K562 (cell line): Measurements from ENCODE around the gene KLHL33. TPM values are rescaled to one million over a fixed set of nuclear protein-coding genes. Genes with fewer than 3 reads are reported as not detected.

ENCODE experiments used
- ATAC-seq: fragments of 200-7000 bp; cut with Tn5 transposase; 3 replicates; pipeline ENCODE4 v1.9.1; 2020; ENCODE audit warnings: moderate library complexity
- BruUV-seq: library from RNA; stranded (reverse); fragments of 400-500 nt; replicated peaks from 2 replicates; lab custom pipeline; 2021; lab: Mats Ljungman, UMichigan
- CTCF ChIA-PET: fragments of 300-600 bp; formaldehyde crosslinking; extraction: SDS; loops from one replicate; lab custom pipeline; 2021; ENCODE audit warnings: low intra/inter-chr PET ratio; lab: Yijun Ruan, JAX
- POLR2A ChIA-PET: fragments of 300-600, 350-650 bp; sonication (Branson Sonifier 250); formaldehyde crosslinking; extraction: SDS; loops from one replicate; lab custom pipeline; 2021; ENCODE audit warnings: antibody characterized with exemption, inconsistent platforms; lab: Yijun Ruan, JAX
- DNase-seq, 4 experiments: peaks; one replicate each; pipeline versions ENCODE4 v3.0.0 to v3.0.0-alpha.2; 2011 to 2018; ENCODE audit warnings: low spot score in 3 of 4, mixed read lengths in 3 of 4; ENCODE audit errors: extremely low read depth in 1 of 4
- FAIRE-seq: peaks from 2 replicates; lab custom pipeline; 2011; peaks lifted over from hg19 to GRCh38; lab: Jason Lieb, UNC
- H2AFZ ChIP-seq: 2 replicates; pipeline ENCODE4 v1.6.0; 2011; ENCODE audit warnings: low read depth, low read length, control low read depth, inconsistent platforms
- H3K27ac ChIP-seq: fragments of 200-600 bp; 3 replicates; pipeline ENCODE4 v1.8.0; 2011; ENCODE audit warnings: low read depth, mild to moderate bottlenecking, control low read depth, inconsistent platforms, low read length, moderate library complexity, mixed read lengths; ENCODE audit errors: extremely low read depth
- H3K27me3 ChIP-seq, 2 experiments: fragments of 300-600 bp in 1 of 2; 2 replicates in 1 of 2; 3 replicates in 1 of 2; pipeline versions ENCODE4 v1.6.0 to v1.8.0; 2011; ENCODE audit warnings: inconsistent platforms in 2 of 2, low read length in 2 of 2, mild to moderate bottlenecking in 1 of 2, mixed read lengths in 1 of 2, moderate library complexity in 1 of 2; ENCODE audit not compliant: control insufficient read depth in 2 of 2, insufficient read depth in 2 of 2
- H3K36me3 ChIP-seq: fragments of 300-600 bp; 3 replicates; pipeline ENCODE4 v1.8.0; 2011; ENCODE audit warnings: mild to moderate bottlenecking, low read length, inconsistent platforms; ENCODE audit not compliant: control insufficient read depth, insufficient read depth
- H3K4me1 ChIP-seq, 2 experiments: fragments of 200-600 bp in 1 of 2; replicated peaks in 1 of 2; 2 replicates in 1 of 2; 3 replicates in 1 of 2; pipeline versions ENCODE4 v1.5.1 to v1.8.0; 2011; ENCODE audit warnings: inconsistent platforms in 2 of 2, low read length in 2 of 2, mild to moderate bottlenecking in 1 of 2, mixed read lengths in 1 of 2, moderate library complexity in 1 of 2; ENCODE audit not compliant: control insufficient read depth in 2 of 2, insufficient read depth in 2 of 2
- H3K4me2 ChIP-seq: 2 replicates; pipeline ENCODE4 v1.6.1; 2011; ENCODE audit warnings: low read length, control low read depth, inconsistent platforms, mixed read lengths; ENCODE audit not compliant: insufficient read depth
- H3K4me3 ChIP-seq: fragments of 200-600 bp; sonication (generic), shearing (Covaris generic); 2 replicates; pipeline ENCODE4 v1.5.1; 2016; ENCODE audit warnings: control low read depth, inconsistent platforms
- H3K79me2 ChIP-seq: fragments of 200-600 bp; 3 replicates; pipeline ENCODE4 v1.8.0; 2011; ENCODE audit warnings: low read length, inconsistent platforms; ENCODE audit not compliant: control insufficient read depth, insufficient read depth
- H3K9ac ChIP-seq, 2 experiments: 2 replicates each; pipeline versions ENCODE4 v1.6.0 to v1.6.1; 2011; ENCODE audit warnings: low read depth in 2 of 2, low read length in 2 of 2, control low read depth in 1 of 2, inconsistent platforms in 1 of 2, mild to moderate bottlenecking in 1 of 2, mixed read lengths in 1 of 2; ENCODE audit not compliant: insufficient read depth in 1 of 2
- H3K9me1 ChIP-seq: one replicate; pipeline ENCODE4 v1.6.0; 2011; ENCODE audit warnings: inconsistent platforms, mild to moderate bottlenecking, low read length, moderate library complexity; ENCODE audit not compliant: control insufficient read depth, insufficient read depth
- H3K9me3 ChIP-seq: replicated peaks from 2 replicates; pipeline ENCODE4 v1.5.1; 2011; ENCODE audit warnings: low read depth, low read length, inconsistent platforms; ENCODE audit not compliant: control insufficient read depth, insufficient read depth
- H4K20me1 ChIP-seq: replicated peaks from 2 replicates; pipeline ENCODE4 v1.6.1; 2011; ENCODE audit warnings: low read length, inconsistent platforms, mixed read lengths; ENCODE audit not compliant: control insufficient read depth, insufficient read depth
- CBFA2T2 ChIP-seq: fragments of 450-650 bp; conservative IDR thresholded peaks from 2 replicates; pipeline ENCODE4 v1.6.1; 2017; ENCODE audit warnings: mild to moderate bottlenecking
- CHD4 ChIP-seq: fragments of 200-600 bp; sonication (generic); IDR thresholded peaks from 3 replicates; pipeline ENCODE4 v1.6.1; 2012; ENCODE audit warnings: low read depth, mild to moderate bottlenecking, mixed read lengths, low read length, inconsistent platforms; ENCODE audit not compliant: insufficient read depth, insufficient replicate concordance, poor library complexity, severe bottlenecking
- CTBP1 ChIP-seq: fragments of 450-650 bp; IDR thresholded peaks from 2 replicates; pipeline ENCODE4 v1.6.1; 2016; ENCODE audit warnings: borderline replicate concordance
- ELF4 ChIP-seq: fragments of 450-650 bp; formaldehyde crosslinking; IDR thresholded peaks from 2 replicates; pipeline ENCODE4 v1.4.0; 2022; ENCODE audit warnings: missing genetic modification characterization
- FOXO4 ChIP-seq: fragments of 450-650 bp; formaldehyde crosslinking; IDR thresholded peaks from 2 replicates; pipeline ENCODE4 v1.4.0; 2020; ENCODE audit warnings: mild to moderate bottlenecking, moderate library complexity
- FUS ChIP-seq: fragments of 200-400 bp; formaldehyde crosslinking; optimal IDR thresholded peaks from 2 replicates; pipeline ENCODE3; 2017; ENCODE audit warnings: low read depth, low read length
- POLR2AphosphoS2 ChIP-seq: IDR thresholded peaks from 2 replicates; pipeline ENCODE4 v1.6.1; 2012; ENCODE audit warnings: low read length, improper control_type of control experiment
- POU5F1 ChIP-seq: fragments of 150-350 bp; IDR thresholded peaks from 2 replicates; pipeline ENCODE4 v1.6.1; 2014; ENCODE audit warnings: borderline replicate concordance, low read length, low read depth, mild to moderate bottlenecking; ENCODE audit not compliant: partially characterized antibody
- PTRF ChIP-seq: fragments of 450-650 bp; IDR thresholded peaks from 2 replicates; pipeline ENCODE4 v1.6.1; 2016; ENCODE audit warnings: mild to moderate bottlenecking, missing genetic modification characterization, missing compliant biosample characterization
- RBM14 ChIP-seq: fragments of 200-400 bp; formaldehyde crosslinking; IDR thresholded peaks from 2 replicates; pipeline ENCODE4 v1.6.1; 2018; ENCODE audit warnings: low read depth, mild to moderate bottlenecking, low read length, moderate library complexity, borderline replicate concordance; ENCODE audit not compliant: insufficient read depth
- SP1 ChIP-seq: sonication (generic); formaldehyde crosslinking; IDR thresholded peaks from 2 replicates; pipeline ENCODE4 v1.8.1; 2022; ENCODE audit warnings: mild to moderate bottlenecking, missing genetic modification reagents
- ZBTB43 ChIP-seq: sonication (generic); formaldehyde crosslinking; IDR thresholded peaks from 2 replicates; pipeline ENCODE4 v1.8.0; 2023; ENCODE audit warnings: mild to moderate bottlenecking, missing genetic modification reagents
- ZNF224 ChIP-seq: sonication (generic); formaldehyde crosslinking; IDR thresholded peaks from 2 replicates; pipeline ENCODE4 v1.8.0; 2022; ENCODE audit warnings: mild to moderate bottlenecking, missing genetic modification reagents
- WGBS: fragments of 100-300 bp; shearing (Covaris generic); methylation state at CpG from one replicate; pipeline ENCODE4 v1.1.6; 2016; ENCODE audit warnings: low coverage, mixed read lengths; ENCODE audit not compliant: insufficient coverage; ENCODE audit errors: missing lambda C conversion rate; 5-methylcytosine and 5-hydroxymethylcytosine counted together
- in situ Hi-C: fragments of 300-500 bp; cut with MboI; formaldehyde crosslinking; loops from 4 replicates; pipeline ENCODE4 v1.15.0; 2018; ENCODE audit warnings: inconsistent platforms, mixed read lengths
- intact Hi-C: fragments of 100-400 bp; cut with micrococcal nuclease; formaldehyde crosslinking; loops from 2 replicates; pipeline ENCODE4 v1.14.2; 2022
- polyA plus RNA-seq, 8 experiments: library from polyadenylated mRNA; depleted of rRNA in 4 of 8; stranded (reverse) in 5 of 8; unstranded in 3 of 8; fragments of >200 nt; fragmentation: Nextera tagmentation in 2 of 8; fragmentation: Illumina TruSeq in 1 of 8; extraction: Ambion mirVana in 2 of 8; extraction: Trizol in 1 of 8; gene quantifications; 2 replicates each; pipeline versions ENCODE4 v1.2.1 to v1.2.3, GENCODE V29; 2011 to 2014; ENCODE audit warnings: inconsistent platforms in 1 of 8, missing spikeins in 1 of 8
- total RNA-seq, 7 experiments: library from RNA; depleted of rRNA in 6 of 7; stranded (reverse); fragments of >200 nt in 6 of 7; fragmentation: Illumina TruSeq in 2 of 7; extraction: Trizol in 2 of 7; gene quantifications; 2 replicates each; pipeline versions ENCODE4 v1.2.1 to v1.2.3, GENCODE V29; 2011 to 2021; ENCODE audit warnings: low replicate concordance in 1 of 7

The KLHL33 gene
- total and polyA plus RNA-seq, 9 of the 15 experiments (the other 6 are each of a cell fraction or from before 2014, with no cell fraction given) = 0.04 to 0.27 (median 0.13) TPM; not detected in 6

GRCh38 chr14:20387576-20387975 lies 48.4 kb downstream of the KLHL33 start:
- no peaks in the 10 kb centered on the region for H3K79me2 ChIP-seq
- H3K36me3 ChIP-seq = peaks cover 38% of the 10 kb centered on the region; the same call in 2 of the 3 replicates
- CTCF ChIA-PET = no interaction called here
- H3K4me2 ChIP-seq = no peak overlapping the region
- H3K9me3 ChIP-seq = no peaks in the 10 kb centered on the region
- no peak for DNase-seq
- no peak overlapping the region for H3K27ac ChIP-seq
- in situ Hi-C loops = no loop called here
- H2AFZ ChIP-seq = no peak overlapping the region
- POLR2A ChIA-PET = interaction anchor here (0.9 kb wide), 1 partner anchor 11 kb away, joined by 3 read pairs; no protein-coding TSS in a partner anchor
- no peak overlapping the region for H3K9ac ChIP-seq
- no TSS peak for BruUV-seq
- H4K20me1 ChIP-seq = no peaks in the 10 kb centered on the region
- no peak for FAIRE-seq
- H3K27me3 ChIP-seq = no peaks in the 10 kb centered on the region
- no peak for TF ChIP-seq CBFA2T2
- WGBS = 86% methylated on average over 5 of the region's 6 CpGs
- no peak for ATAC-seq
- H3K4me1 ChIP-seq = no peaks in the 10 kb centered on the region
- no peaks in the 10 kb centered on the region for H3K9me1 ChIP-seq
- intact Hi-C loops = no loop called here
- H3K4me3 ChIP-seq = no peak overlapping the region

GRCh38 chr14:20386276-20386855 lies 49.6 kb downstream of the KLHL33 start:
- CTCF ChIA-PET = no interaction called here
- TF ChIP-seq PTRF (tag) (no peak), FUS (no peak), POLR2AphosphoS2 (no peak), CHD4 (no peak), FOXO4 (CRISPR knock-in tag) (no peak), ZNF224 (CRISPR knock-in tag) (no peak), CTBP1 (no peak), ELF4 (no peak), ZBTB43 (no peak), RBM14 (no peak), POU5F1 (no peak), SP1 (CRISPR knock-in tag) (no peak)

More at GRCh38 chr14:20386276-20386855, 49.6 kb downstream of the KLHL33 start:
- Histone ChIP-seq H3K27ac (no peak overlapping the region), H4K20me1 (no peaks in the 10 kb centered on the region), H2AFZ (no peak overlapping the region), H3K4me1 (no peaks in the 10 kb centered on the region), H3K9ac (no peak overlapping the region), H3K4me2 (no peak overlapping the region), H3K27me3 (no peaks in the 10 kb centered on the region), H3K4me3 (no peak overlapping the region), H3K79me2 (no peaks in the 10 kb centered on the region), H3K36me3 (peaks cover 43% of the 10 kb centered on the region; the same call in 2 of the 3 replicates), H3K9me1 (no peaks in the 10 kb centered on the region), H3K9me3 (no peaks in the 10 kb centered on the region)
- no peak for ATAC-seq
- POLR2A ChIA-PET = interaction anchor here (1.1 kb wide), 1 partner anchor 8 kb away, joined by 3 read pairs; no protein-coding TSS in a partner anchor
- intact Hi-C loops = no loop called here
- no TSS peak for BruUV-seq
- FAIRE-seq = no peak
- no peak for DNase-seq
- in situ Hi-C loops = no loop called here
- 83% methylated on average over 1 of the region's 17 CpGs for WGBS
